B cell (primary cell): ENCODE data around the gene CACNB2. TPM values are rescaled to one million over a fixed set of nuclear protein-coding genes. Genes with fewer than 3 reads are reported as not detected.

ENCODE experiments used
- ATAC-seq: fragments of 200-7000 bp; cut with Tn5 transposase; one replicate; pipeline ENCODE4 v1.10.0; 2021; ENCODE audit warnings: low read depth, mild to moderate bottlenecking, moderate number of reproducible peaks, moderate library complexity
- CTCF ChIA-PET: fragments of 350-600 bp; sonication (Branson Sonifier 250); formaldehyde crosslinking; loops from one replicate; lab custom pipeline; 2021; ENCODE audit warnings: antibody characterized with exemption, inconsistent platforms; lab: Charles Lee
- POLR2A ChIA-PET: fragments of 350-600 bp; sonication (Branson Sonifier 250); formaldehyde crosslinking; loops from one replicate; lab custom pipeline; 2021; ENCODE audit warnings: antibody characterized with exemption; lab: Charles Lee
- DNase-seq: peaks from one replicate; pipeline ENCODE4 v3.0.0; 2013
- H2AFZ ChIP-seq: 2 replicates; pipeline ENCODE4 v1.6.1; 2012; ENCODE audit warnings: mild to moderate bottlenecking, low read depth, low read length; ENCODE audit not compliant: insufficient read depth, poor library complexity, severe bottlenecking
- H3K27ac ChIP-seq, 2 donors: 1 replicate in 1 of 2; 2 replicates in 1 of 2; pipeline ENCODE4 v1.5.1; 2012 to 2013; ENCODE audit warnings: low read length in 2 of 2, mild to moderate bottlenecking in 2 of 2, moderate library complexity in 1 of 2
- H3K27me3 ChIP-seq, 4 experiments: fragments of 200-600 bp in 1 of 4; sonication (generic) in 1 of 4; replicated peaks in 1 of 4; 1 replicate in 2 of 4; 2 replicates in 2 of 4; pipeline versions ENCODE4 v1.6.1 to v1.7.0; 2013 to 2016; ENCODE audit warnings: low read length in 3 of 4, mild to moderate bottlenecking in 2 of 4, mixed read lengths in 1 of 4, moderate library complexity in 1 of 4; ENCODE audit not compliant: insufficient read depth in 4 of 4, control insufficient read depth in 3 of 4; ENCODE audit errors: control extremely low read depth in 1 of 4
- H3K36me3 ChIP-seq, 2 experiments: replicated peaks in 1 of 2; 1 replicate in 1 of 2; 2 replicates in 1 of 2; pipeline versions ENCODE4 v1.6.1 to v1.7.1; 2013; ENCODE audit warnings: low read length in 1 of 2; ENCODE audit not compliant: insufficient read depth in 2 of 2, control insufficient read depth in 1 of 2; ENCODE audit errors: control extremely low read depth in 1 of 2, extremely low read depth in 1 of 2
- H3K4me1 ChIP-seq, 2 donors: fragments of 200-600 bp in 1 of 2; sonication (generic) in 1 of 2; 1 replicate in 1 of 2; 2 replicates in 1 of 2; pipeline versions ENCODE4 v1.5.1 to v1.6.1; 2013 to 2017; ENCODE audit warnings: low read length in 2 of 2; ENCODE audit not compliant: control insufficient read depth in 2 of 2, insufficient read depth in 2 of 2
- H3K4me2 ChIP-seq: replicated peaks from 2 replicates; pipeline ENCODE3; 2012; ENCODE audit warnings: mild to moderate bottlenecking, low read depth, low read length; ENCODE audit not compliant: poor library complexity, severe bottlenecking
- H3K4me3 ChIP-seq, 5 experiments: fragments of 200-600 bp in 1 of 5; sonication (generic) in 1 of 5; 1 replicate in 3 of 5; 2 replicates in 2 of 5; pipeline versions ENCODE4 v1.5.1 to v1.7.0; 2011 to 2016; ENCODE audit warnings: low read length in 4 of 5, mild to moderate bottlenecking in 4 of 5, low read depth in 2 of 5, control low read depth in 1 of 5, moderate library complexity in 1 of 5; ENCODE audit not compliant: insufficient read depth in 1 of 5; ENCODE audit errors: control extremely low read depth in 1 of 5, extremely low read depth in 1 of 5
- H3K79me2 ChIP-seq: fragments of 200-600 bp; sonication (generic); one replicate; pipeline ENCODE4 v1.6.0; 2016; ENCODE audit warnings: low read length; ENCODE audit not compliant: control insufficient read depth, insufficient read depth
- H3K9ac ChIP-seq: fragments of 200-600 bp; sonication (generic); 2 replicates; pipeline ENCODE4 v1.6.1; 2017; ENCODE audit warnings: mild to moderate bottlenecking, low read length, moderate library complexity
- H3K9me3 ChIP-seq, 3 donors: one replicate each; pipeline versions ENCODE4 v1.6.1 to v1.7.1; 2013; ENCODE audit warnings: low read length in 2 of 3; ENCODE audit not compliant: control insufficient read depth in 2 of 3, insufficient read depth in 1 of 3; ENCODE audit errors: control extremely low read depth in 1 of 3
- H4K20me1 ChIP-seq: 2 replicates; pipeline ENCODE4 v1.6.0; 2012; ENCODE audit warnings: mild to moderate bottlenecking, low read length; ENCODE audit not compliant: insufficient read depth, control insufficient read depth, poor library complexity, severe bottlenecking
- H3K27ac Mint-ChIP-seq: one replicate; pipeline ENCODE4 v1.8.0; 2021; ENCODE audit warnings: mixed read lengths
- H3K27me3 Mint-ChIP-seq: one replicate; pipeline ENCODE4 v1.8.0; 2021; ENCODE audit warnings: mixed read lengths
- H3K4me1 Mint-ChIP-seq: one replicate; pipeline ENCODE4 v1.8.0; 2021; ENCODE audit warnings: mixed read lengths
- H3K4me3 Mint-ChIP-seq: one replicate; pipeline ENCODE4 v1.8.0; 2021; ENCODE audit warnings: mixed read lengths
- H3K9me3 Mint-ChIP-seq: one replicate; pipeline ENCODE4 v1.8.0; 2022; ENCODE audit warnings: mixed read lengths; ENCODE audit not compliant: insufficient read depth
- EZH2 ChIP-seq: IDR thresholded peaks from 2 replicates; pipeline ENCODE4 v1.6.1; 2012; ENCODE audit warnings: borderline replicate concordance, low read depth, mild to moderate bottlenecking, moderate library complexity, low read length; ENCODE audit not compliant: insufficient read depth, poor library complexity, severe bottlenecking
- WGBS: methylation state at CpG from one replicate; pipeline ENCODE4 v1.1.5; 2013; ENCODE audit warnings: missing lambda C conversion rate; ENCODE audit not compliant: insufficient coverage; 5-methylcytosine and 5-hydroxymethylcytosine counted together
- intact Hi-C: fragments of 100-400 bp; cut with micrococcal nuclease; formaldehyde crosslinking; loops from one replicate; pipeline ENCODE4 v1.10.0; 2022
- polyA plus RNA-seq: library from polyadenylated mRNA; depleted of rRNA; stranded (reverse); fragments of >200 nt; gene quantifications from 2 replicates; pipeline ENCODE4 v1.2.3, GENCODE V29; 2012
- total RNA-seq, 2 donors: library from RNA; stranded (reverse); fragments of 120-200 nt in 1 of 2; gene quantifications; 1 replicate in 1 of 2; 2 replicates in 1 of 2; pipeline versions ENCODE4 v1.2.3 to v1.2.4, GENCODE V29; 2013 to 2022
- TF ChIP-seq, protein P1 (sequence below): fragments of 200-600 bp; IDR thresholded peaks from one replicate; pipeline ENCODE4 v1.8.0; 2022; ENCODE audit warnings: antibody characterized with exemption, mild to moderate bottlenecking

Gene CACNB2
- total and polyA plus RNA-seq, 2 donors (not counting 1 experiment from before 2014, with no cell fraction given), result not detected

DNA sequence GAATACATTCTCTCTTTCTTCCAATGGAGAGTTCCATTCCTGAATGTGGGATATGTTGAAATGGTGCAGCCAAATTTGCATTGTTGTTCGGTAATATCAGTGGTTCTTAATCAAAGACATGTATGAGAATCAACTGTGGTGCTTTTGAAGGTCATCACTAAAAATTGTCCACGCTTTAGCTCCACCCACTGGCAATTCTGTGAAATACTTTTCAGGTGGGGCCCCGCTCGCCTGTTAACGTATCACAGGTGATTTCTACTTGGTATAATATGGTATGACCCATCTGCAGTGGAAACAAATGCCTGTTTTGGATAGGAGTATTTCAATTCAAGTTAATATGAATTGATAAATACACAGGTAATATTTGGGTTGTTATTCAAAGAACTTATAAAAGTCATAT is 332.8 kb downstream of the CACNB2 start:
- H3K4me3 ChIP-seq, result no peak overlapping the region
- peaks cover 3% of the 10 kb centered on the region for H3K27me3 Mint-ChIP-seq
- no peak overlapping the region for H3K4me3 Mint-ChIP-seq
- H4K20me1 ChIP-seq, result no peaks in the 10 kb centered on the region
- H3K9ac ChIP-seq, result no peak overlapping the region
- POLR2A ChIA-PET, result no interaction called here
- no peak overlapping the region for H2AFZ ChIP-seq
- H3K4me1 Mint-ChIP-seq, result peaks cover 5% of the 10 kb centered on the region
- no peak overlapping the region for H3K4me2 ChIP-seq
- DNase-seq, result no peak
- intact Hi-C loops, result no loop called here
- no peaks in the 10 kb centered on the region for H3K9me3 Mint-ChIP-seq
- H3K36me3 ChIP-seq, result no peaks in the 10 kb centered on the region
- no peak overlapping the region for H3K27ac Mint-ChIP-seq
- H3K9me3 ChIP-seq, result no peaks in the 10 kb centered on the region
- 82% methylated on average over 1 of the region's 5 CpGs for WGBS
- H3K79me2 ChIP-seq, result no peaks in the 10 kb centered on the region
- ATAC-seq, result no peak
- CTCF ChIA-PET, result no interaction called here
- H3K27me3 ChIP-seq, result no peaks in the 10 kb centered on the region
- TF ChIP-seq EZH2, result no peak
- TF ChIP-seq, protein P1, sequence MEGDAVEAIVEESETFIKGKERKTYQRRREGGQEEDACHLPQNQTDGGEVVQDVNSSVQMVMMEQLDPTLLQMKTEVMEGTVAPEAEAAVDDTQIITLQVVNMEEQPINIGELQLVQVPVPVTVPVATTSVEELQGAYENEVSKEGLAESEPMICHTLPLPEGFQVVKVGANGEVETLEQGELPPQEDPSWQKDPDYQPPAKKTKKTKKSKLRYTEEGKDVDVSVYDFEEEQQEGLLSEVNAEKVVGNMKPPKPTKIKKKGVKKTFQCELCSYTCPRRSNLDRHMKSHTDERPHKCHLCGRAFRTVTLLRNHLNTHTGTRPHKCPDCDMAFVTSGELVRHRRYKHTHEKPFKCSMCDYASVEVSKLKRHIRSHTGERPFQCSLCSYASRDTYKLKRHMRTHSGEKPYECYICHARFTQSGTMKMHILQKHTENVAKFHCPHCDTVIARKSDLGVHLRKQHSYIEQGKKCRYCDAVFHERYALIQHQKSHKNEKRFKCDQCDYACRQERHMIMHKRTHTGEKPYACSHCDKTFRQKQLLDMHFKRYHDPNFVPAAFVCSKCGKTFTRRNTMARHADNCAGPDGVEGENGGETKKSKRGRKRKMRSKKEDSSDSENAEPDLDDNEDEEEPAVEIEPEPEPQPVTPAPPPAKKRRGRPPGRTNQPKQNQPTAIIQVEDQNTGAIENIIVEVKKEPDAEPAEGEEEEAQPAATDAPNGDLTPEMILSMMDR, result no peak
- no peaks in the 10 kb centered on the region for H3K4me1 ChIP-seq
- H3K27ac ChIP-seq, result no peak overlapping the region

DNA sequence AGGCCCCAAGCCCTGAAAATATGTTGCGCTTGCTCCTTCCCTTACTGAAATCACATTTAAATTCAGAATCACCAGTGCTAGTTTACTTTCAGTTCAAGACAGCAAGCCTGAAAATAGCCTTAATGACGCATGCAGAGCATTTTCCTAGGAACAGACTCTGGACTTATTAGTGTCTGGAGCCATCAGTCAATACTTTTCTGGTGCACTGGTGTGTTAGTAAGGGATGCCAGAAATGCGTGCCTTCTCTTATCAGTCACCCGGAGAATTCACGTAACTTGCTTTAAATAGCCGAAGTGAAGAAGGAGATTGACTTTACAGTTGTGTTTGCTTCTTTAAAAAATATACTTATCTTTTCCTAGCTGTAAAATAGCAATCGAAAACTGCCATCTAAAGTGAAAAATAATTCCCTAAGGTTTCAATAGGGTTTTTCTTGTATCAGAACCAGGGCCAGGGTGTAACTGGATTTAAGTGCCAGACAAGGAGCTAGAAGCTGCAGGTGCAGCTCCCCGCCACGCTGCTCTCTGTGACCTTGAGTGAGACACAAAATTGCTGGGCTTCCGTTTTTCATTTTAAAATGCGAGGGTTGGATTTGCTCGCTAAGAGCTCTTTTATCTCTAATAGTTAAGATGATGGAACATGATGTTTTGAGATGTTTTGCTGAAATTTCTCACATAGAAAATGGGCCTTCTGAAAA is 333.3 kb downstream of the CACNB2 start:
- no peaks in the 10 kb centered on the region for H3K9me3 Mint-ChIP-seq
- POLR2A ChIA-PET, result no interaction called here
- intact Hi-C loops, result no loop called here
- WGBS, result 96% methylated on average over 5 of the region's 12 CpGs
- Histone ChIP-seq H3K79me2 (no peaks in the 10 kb centered on the region), H3K4me1 (no peaks in the 10 kb centered on the region), H3K36me3 (no peaks in the 10 kb centered on the region), H2AFZ (no peak overlapping the region), H3K27ac (no peak overlapping the region), H3K4me3 (no peak overlapping the region), H3K9me3 (no peaks in the 10 kb centered on the region), H3K9ac (no peak overlapping the region), H4K20me1 (no peaks in the 10 kb centered on the region), H3K27me3 (no peaks in the 10 kb centered on the region), H3K4me2 (no peak overlapping the region)
- TF ChIP-seq, protein P1, result no peak
- no peak for TF ChIP-seq EZH2
- H3K27me3 Mint-ChIP-seq, result peaks cover 3% of the 10 kb centered on the region
- H3K27ac Mint-ChIP-seq, result no peak overlapping the region
- no peak for DNase-seq
- CTCF ChIA-PET, result no interaction called here
- peaks cover 5% of the 10 kb centered on the region for H3K4me1 Mint-ChIP-seq
- ATAC-seq, result no peak
- H3K4me3 Mint-ChIP-seq, result no peak overlapping the region
